ENCODE data around the gene DBN1. TPM values are rescaled to one million over a fixed set of nuclear protein-coding genes. Genes with fewer than 3 reads are reported as not detected.

Gene DBN1
- total RNA-seq, 2 experiments from 2014 or later: 29.5 to 41.2 TPM

DNA sequence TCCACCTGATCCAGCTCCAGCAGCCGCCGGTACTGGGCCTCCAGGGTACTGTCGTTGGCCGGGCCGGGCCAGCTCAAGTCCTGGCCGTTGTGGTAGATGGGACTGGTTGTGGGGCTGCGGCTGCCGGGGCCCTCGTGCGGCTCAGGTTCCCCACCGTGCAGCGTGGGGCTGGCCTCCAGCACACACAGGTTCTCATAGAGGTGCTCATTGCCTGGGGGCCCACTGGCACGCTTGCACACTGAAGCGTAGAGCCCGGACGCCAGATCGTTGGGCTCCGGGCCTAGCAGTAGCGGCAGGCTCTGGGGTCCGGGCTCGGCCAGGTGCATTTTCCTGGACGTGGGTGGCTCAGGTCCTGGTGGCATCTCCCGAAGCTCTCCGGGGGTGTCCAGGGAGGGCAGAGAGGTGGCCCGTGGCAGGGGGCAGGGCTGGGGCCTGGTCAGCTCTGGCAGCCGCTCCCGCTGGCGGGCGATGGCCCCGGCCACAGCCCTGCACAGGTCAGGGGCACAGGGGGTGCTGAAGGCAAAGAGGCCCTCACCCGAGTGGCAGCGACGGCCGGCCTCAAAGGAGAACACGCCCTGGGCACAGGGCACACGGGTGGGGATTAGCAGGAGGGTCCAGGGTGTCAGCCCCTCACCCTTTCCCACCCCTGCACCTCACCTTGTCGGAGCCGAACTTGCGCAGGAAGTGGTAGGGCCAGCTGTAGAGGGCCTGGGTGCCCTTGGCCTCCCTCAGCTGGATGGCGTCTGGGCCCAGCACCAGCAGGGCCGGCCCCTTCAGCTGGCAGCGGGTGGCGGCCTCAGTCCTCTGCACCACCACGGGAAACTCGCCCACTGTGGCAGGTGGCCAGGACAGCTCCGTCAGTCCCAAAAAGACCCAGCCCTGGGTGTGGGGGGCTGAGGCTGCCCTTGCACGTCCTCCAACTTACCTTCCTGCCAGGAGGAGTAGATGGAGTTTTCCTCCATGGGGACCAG lies 30.9 kb upstream of the DBN1 start:
- no peaks in the 10 kb centered on the region for H3K4me1 Mint-ChIP-seq
- H3K27me3 Mint-ChIP-seq: peaks cover 3% of the 10 kb centered on the region
- no peaks in the 10 kb centered on the region for H3K9me3 Mint-ChIP-seq (ENCODE audit: low read depth)
- no peak overlapping the region for H3K27ac Mint-ChIP-seq
- intact Hi-C loops (cut with DNase I, micrococcal nuclease): no loop called here
- ChIA-PET CTCF (interaction anchor here (1.3 kb wide), 1 partner anchor 47 kb away, joined by 6 read pairs; no protein-coding TSS in a partner anchor), POLR2A (no interaction called here)
- H3K4me3 Mint-ChIP-seq: no peak overlapping the region
- no peak for ATAC-seq
- DNase-seq: no peak
- peaks cover 3% of the 10 kb centered on the region for H3K36me3 Mint-ChIP-seq (ENCODE audit: low read depth)

DNA sequence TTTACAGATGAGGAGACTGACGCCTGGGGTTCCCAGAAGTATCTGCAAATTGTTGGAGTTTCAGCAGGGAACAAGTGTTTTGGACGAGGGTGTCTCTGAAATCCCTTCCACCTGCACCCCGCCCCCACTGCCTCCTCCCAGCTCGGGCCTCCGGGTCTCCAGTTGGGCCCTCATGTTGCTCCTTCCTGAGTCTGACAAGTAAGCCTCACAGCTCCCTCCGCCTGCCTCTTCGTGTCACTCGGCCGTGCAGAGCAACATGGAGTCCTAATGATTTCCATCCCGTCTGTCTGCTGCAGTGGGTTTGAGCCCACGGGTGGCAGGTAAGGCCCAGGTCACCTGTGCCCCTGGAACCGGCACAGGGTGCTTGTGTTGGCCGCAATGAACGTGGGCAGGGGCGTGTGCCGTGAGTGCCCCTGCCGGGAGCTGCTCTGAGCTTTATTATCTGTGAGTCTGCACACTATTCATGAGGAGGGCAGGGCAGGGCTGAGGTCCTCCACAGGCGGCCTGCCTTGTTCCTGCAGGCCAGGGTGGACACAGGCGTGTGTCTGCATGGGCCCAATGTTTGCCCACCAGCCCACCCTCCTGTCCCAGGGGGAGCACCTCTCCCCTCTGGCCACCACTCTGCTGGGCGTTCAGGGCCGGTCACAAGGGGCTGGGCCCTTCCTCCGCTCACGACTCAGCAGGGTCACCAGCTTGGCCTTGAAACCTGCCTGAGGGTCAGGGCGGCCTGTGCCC lies 30.1 kb upstream of the DBN1 start:
- intact Hi-C loops (cut with DNase I, micrococcal nuclease): no loop called here
- Mint-ChIP-seq H3K9me3 (ENCODE audit: low read depth) (no peaks in the 10 kb centered on the region), H3K27me3 (peaks cover 8% of the 10 kb centered on the region), H3K36me3 (ENCODE audit: low read depth) (no peaks in the 10 kb centered on the region), H3K4me1 (peaks cover 4% of the 10 kb centered on the region), H3K4me3 (no peak overlapping the region), H3K27ac (no peak overlapping the region)
- ChIA-PET POLR2A (no interaction called here), CTCF (interaction anchor here (0.9 to 3.2 kb wide), 4 partner anchors 15 to 194 kb away, joined by 4 to 28 read pairs (median 16); no protein-coding TSS in a partner anchor)
- ATAC-seq (no peak), DNase-seq (no peak)

DNA sequence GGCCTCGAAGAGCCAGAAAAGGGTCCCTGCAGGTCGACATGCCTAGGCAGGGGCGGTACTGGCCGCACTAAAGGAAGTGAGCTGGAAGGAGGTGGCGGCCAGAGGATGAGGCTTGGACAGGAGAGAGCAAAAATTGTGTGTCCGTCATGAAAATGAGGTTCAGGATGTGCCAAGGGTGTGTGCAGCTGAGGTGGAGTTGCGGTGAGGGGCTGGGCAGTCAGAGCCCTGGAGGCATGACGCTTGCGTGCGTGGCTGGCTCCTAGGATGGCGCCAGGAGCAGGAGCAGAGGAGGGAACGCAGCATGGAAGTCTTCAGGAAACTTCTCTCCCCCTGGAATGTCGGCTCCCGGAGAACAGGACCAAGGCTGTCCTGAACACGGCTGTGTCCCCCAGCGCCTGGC lies 29.5 kb upstream of the DBN1 start:
- Mint-ChIP-seq H3K4me1 (peaks cover 8% of the 10 kb centered on the region), H3K27ac (no peak overlapping the region), H3K36me3 (ENCODE audit: low read depth) (no peaks in the 10 kb centered on the region), H3K9me3 (ENCODE audit: low read depth) (no peaks in the 10 kb centered on the region), H3K27me3 (peaks cover 12% of the 10 kb centered on the region), H3K4me3 (no peak overlapping the region)
- POLR2A ChIA-PET: no interaction called here
- DNase-seq (no peak), ATAC-seq (no peak)
- CTCF ChIA-PET: interaction anchor here (0.9 to 4.1 kb wide), 9 partner anchors 10 to 193 kb away, joined by 4 to 28 read pairs (median 6); no protein-coding TSS in a partner anchor
- intact Hi-C loops (cut with DNase I, micrococcal nuclease): no loop called here

DNA sequence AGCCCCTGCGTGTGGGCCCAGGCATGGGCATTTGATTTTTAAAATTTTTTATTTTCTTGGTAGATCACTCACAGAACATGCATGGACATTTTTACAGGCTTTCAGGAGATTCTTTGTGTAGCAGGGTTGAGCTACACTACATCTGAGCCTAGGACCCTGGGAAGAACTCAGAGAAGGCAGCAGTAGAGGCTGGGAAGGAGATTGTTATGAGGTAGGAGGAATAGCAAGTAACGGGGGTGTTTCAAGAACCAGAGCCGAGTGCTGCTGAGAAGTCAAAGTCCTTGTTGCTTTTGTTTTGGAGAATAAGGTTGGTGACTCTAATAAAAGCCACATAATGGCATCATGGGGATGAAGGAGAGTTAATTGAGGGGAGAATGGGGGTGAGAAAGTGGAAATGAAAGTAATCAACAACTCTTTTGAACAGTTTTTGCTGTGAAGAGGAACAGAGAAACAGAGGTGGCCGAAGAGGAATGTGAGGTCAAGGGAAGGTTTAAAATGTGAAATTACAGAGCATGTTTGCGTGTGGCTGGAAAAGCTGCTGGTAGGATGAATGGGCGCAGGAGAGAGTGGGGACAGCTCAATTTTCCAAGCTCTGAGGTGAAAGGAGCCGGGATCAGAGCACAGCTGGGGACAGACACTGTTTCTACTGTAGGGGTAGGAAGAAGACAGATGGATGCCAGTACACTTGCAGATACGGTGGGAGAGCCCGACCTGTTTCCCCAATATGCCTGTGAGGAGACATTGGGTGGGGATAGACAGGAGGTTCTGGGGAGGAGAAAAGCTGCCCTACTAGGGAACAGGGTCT lies 28.6 kb upstream of the DBN1 start:
- ATAC-seq (no peak), DNase-seq (no peak)
- H3K36me3 Mint-ChIP-seq (ENCODE audit: low read depth): no peaks in the 10 kb centered on the region
- no peaks in the 10 kb centered on the region for H3K9me3 Mint-ChIP-seq (ENCODE audit: low read depth)
- H3K27me3 Mint-ChIP-seq: peaks cover 12% of the 10 kb centered on the region
- H3K4me1 Mint-ChIP-seq: peaks cover 10% of the 10 kb centered on the region
- H3K27ac Mint-ChIP-seq: no peak overlapping the region
- POLR2A ChIA-PET: interaction anchor here (0.7 kb wide), 1 partner anchor 14 kb away, joined by 3 read pairs; no protein-coding TSS in a partner anchor
- no peak overlapping the region for H3K4me3 Mint-ChIP-seq
- intact Hi-C loops (cut with DNase I, micrococcal nuclease): loop anchor here (1.0 kb wide), 4 partner anchors 46 to 388 kb away; no protein-coding TSS in a partner anchor
- CTCF ChIA-PET: interaction anchor here (0.5 to 4.1 kb wide), 31 partner anchors 7 to 416 kb away, joined by 3 to 28 read pairs (median 4); partner anchors contain the start of genes DOK3 and LMAN2

- ChIA-PET POLR2A (interaction anchor here (0.7 kb wide), 1 partner anchor 15 kb away, joined by 3 read pairs; no protein-coding TSS in a partner anchor), CTCF (interaction anchor here (0.6 to 4.1 kb wide), 39 partner anchors 9 to 473 kb away, joined by 3 to 28 read pairs (median 3); partner anchors contain the start of genes DOK3, F12 and LMAN2)
- ATAC-seq (peak; percentile 34), DNase-seq (peak; percentile 93)
- intact Hi-C loops (cut with DNase I, micrococcal nuclease): loop anchor here (1.0 kb wide), 4 partner anchors 45 to 387 kb away; no protein-coding TSS in a partner anchor
- Mint-ChIP-seq H3K27ac (no peak overlapping the region), H3K4me3 (no peak overlapping the region), H3K27me3 (peaks cover 12% of the 10 kb centered on the region), H3K9me3 (ENCODE audit: low read depth) (no peaks in the 10 kb centered on the region), H3K36me3 (ENCODE audit: low read depth) (no peaks in the 10 kb centered on the region), H3K4me1 (peaks cover 14% of the 10 kb centered on the region)
These were observed 27.5 kb upstream of the DBN1 start for GRCh38 chr5:177500685-177501522.

DNA sequence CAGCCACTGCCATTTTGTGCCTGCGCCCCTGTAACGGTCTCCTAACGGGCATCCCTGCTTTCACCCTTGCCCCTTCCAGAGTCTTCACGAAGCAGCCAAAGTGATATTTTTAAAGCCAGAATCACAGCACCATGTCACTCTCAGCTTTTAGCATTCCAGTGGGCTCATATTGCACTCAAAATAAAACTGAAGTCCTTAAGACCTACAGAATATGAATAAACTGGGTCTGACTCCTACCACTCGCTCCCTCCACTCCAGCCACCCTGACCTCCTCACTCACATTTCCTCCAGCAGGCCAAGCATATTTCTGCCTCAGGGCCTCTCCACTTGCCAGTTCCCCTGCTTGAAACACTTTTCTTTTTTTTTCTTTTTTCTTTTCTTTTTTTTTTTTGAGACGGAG lies 26.4 kb upstream of the DBN1 start:
- POLR2A ChIA-PET: interaction anchor here (0.7 kb wide), 1 partner anchor 74 kb away, joined by 6 read pairs; no protein-coding TSS in a partner anchor
- no peak overlapping the region for H3K27ac Mint-ChIP-seq
- H3K4me3 Mint-ChIP-seq: no peak overlapping the region
- intact Hi-C loops (cut with DNase I, micrococcal nuclease): loop anchor here (5.0 kb wide), 2 partner anchors 188 to 368 kb away; partner anchors contain the start of genes MXD3 (in 1 of the 2) and NSD1 (in 1 of the 2)
- peaks cover 18% of the 10 kb centered on the region for H3K4me1 Mint-ChIP-seq
- H3K36me3 Mint-ChIP-seq (ENCODE audit: low read depth): no peaks in the 10 kb centered on the region
- DNase-seq (no peak), ATAC-seq (no peak)
- H3K27me3 Mint-ChIP-seq: peaks cover 12% of the 10 kb centered on the region
- no peaks in the 10 kb centered on the region for H3K9me3 Mint-ChIP-seq (ENCODE audit: low read depth)
- CTCF ChIA-PET: interaction anchor here (0.7 to 4.1 kb wide), 10 partner anchors 10 to 471 kb away, joined by 3 to 23 read pairs (median 3); partner anchors contain the start of genes DOK3, F12, LMAN2 and SLC34A1

- CTCF ChIA-PET: interaction anchor here (0.7 to 3.6 kb wide), 14 partner anchors 9 to 195 kb away, joined by 3 to 23 read pairs (median 4); partner anchors contain the start of genes PRELID1 and RAB24
These were observed 24.8 kb upstream of the DBN1 start for GRCh38 chr5:177498013-177498787.

GRCh38 chr5:177497292-177498012 lies 24.0 kb upstream of the DBN1 start, which contains the start of gene PDLIM7:
PDLIM7 (minus strand) TSS chr5:177497604; CDS start chr5:177496512, 1,092 bp downstream.
- Mint-ChIP-seq H3K4me3 (peak within 1 kb of the TSS; percentile 73), H3K9me3 (ENCODE audit: low read depth) (no peaks in the 10 kb centered on the region)

More at GRCh38 chr5:177498013-177498787, 24.8 kb upstream of the DBN1 start:
- no peak overlapping the region for H3K27ac Mint-ChIP-seq
- H3K4me1 Mint-ChIP-seq: peaks cover 31% of the 10 kb centered on the region
- intact Hi-C loops (cut with DNase I, micrococcal nuclease): loop anchor here (1.0 to 5.0 kb wide), 3 partner anchors 135 to 366 kb away; partner anchors contain the start of genes MXD3 (in 1 of the 2) and NSD1 (in 1 of the 2)
- ATAC-seq (peak; percentile 12), DNase-seq (peak; percentile 63)
- H3K36me3 Mint-ChIP-seq (ENCODE audit: low read depth): no peaks in the 10 kb centered on the region
- H3K9me3 Mint-ChIP-seq (ENCODE audit: low read depth): no peaks in the 10 kb centered on the region
- peaks cover 12% of the 10 kb centered on the region for H3K27me3 Mint-ChIP-seq
- H3K4me3 Mint-ChIP-seq: peak overlapping the region; percentile 73
- POLR2A ChIA-PET: interaction anchor here (0.5 to 1.3 kb wide), 6 partner anchors 18 to 375 kb away, joined by 3 to 4 read pairs (median 3); partner anchors contain the start of gene DDX41

More at GRCh38 chr5:177497292-177498012, 24.0 kb upstream of the DBN1 start, which contains the start of gene PDLIM7:
- H3K36me3 Mint-ChIP-seq (ENCODE audit: low read depth): peaks cover 4% of the 10 kb centered on the region
- intact Hi-C loops (cut with DNase I, micrococcal nuclease): loop anchor here (1.0 to 5.0 kb wide), 10 partner anchors 19 to 365 kb away; partner anchors contain the start of genes DBN1 (in 1 of the 2), DDX41 (in 1 of the 2), GRK6 (in 1 of the 2) and MXD3 (in 1 of the 2)
- peak within 1 kb of the TSS; percentile 37 for H3K27ac Mint-ChIP-seq
- DNase-seq (peak; percentile 98), ATAC-seq (peak; percentile 86)
- ChIA-PET POLR2A (interaction anchor here (0.5 to 1.3 kb wide), 6 partner anchors 18 to 477 kb away, joined by 3 to 5 read pairs (median 3); partner anchors contain the start of gene DDX41), CTCF (interaction anchor here (0.6 to 3.6 kb wide), 18 partner anchors 10 to 194 kb away, joined by 3 to 23 read pairs (median 4); partner anchors contain the start of genes PRELID1 and RAB24)
- peaks cover 12% of the 10 kb centered on the region for H3K27me3 Mint-ChIP-seq
- peaks cover 31% of the 10 kb centered on the region for H3K4me1 Mint-ChIP-seq
